ENCODE data around the gene PRR36.

- TF ChIP-seq CTCF (IDR thresholded peaks at IDR 0.05), result no peak
- TF ChIP-seq POLR2A (IDR thresholded peaks at IDR 0.05), result no peak
Observed at GRCh38 chr19:7912144-7912696, 38.0 kb upstream of the PRR36 start.

All from vagina (tissue), 2 donors.